GM18951 (cell line): ENCODE results near the gene PPP3R1.

Source experiments
- POLR2A ChIP-seq: IDR thresholded peaks from 4 replicates; pipeline ENCODE4 v1.6.1; 2011; ENCODE audit warnings: mild to moderate bottlenecking; ENCODE audit not compliant: insufficient read length, insufficient read depth; ENCODE audit errors: extremely low read depth
- in situ Hi-C: fragments of 300-500 bp; cut with MboI; formaldehyde crosslinking; loops from one replicate; pipeline ENCODE4 v1.12.0; 2022; ENCODE audit warnings: low sequenced_read_pairs, mixed read lengths, inconsistent platforms; ENCODE audit not compliant: unreplicated experiment

The PPP3R1 gene

DNA sequence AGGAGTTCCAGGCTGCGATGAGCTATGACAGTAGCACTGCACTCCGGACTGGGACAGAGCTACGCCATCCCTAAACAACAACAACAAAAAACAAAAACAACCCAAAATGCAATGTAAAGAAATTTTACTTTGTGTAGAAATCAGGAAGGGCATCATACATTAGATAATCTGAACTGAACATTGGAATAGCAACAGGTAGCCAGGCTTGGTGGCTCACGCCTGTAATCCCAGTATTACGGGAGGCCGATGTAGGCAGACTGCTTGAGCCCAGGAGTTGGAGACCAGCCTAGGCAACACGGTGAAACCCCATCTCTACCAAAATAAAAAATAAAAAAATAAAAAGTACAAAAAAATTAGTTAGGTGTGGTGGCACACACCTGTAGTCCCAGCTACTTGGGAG lies 96.7 kb downstream of the PPP3R1 start:
- TF ChIP-seq POLR2A = no peak
- in situ Hi-C loops = no loop called here

DNA sequence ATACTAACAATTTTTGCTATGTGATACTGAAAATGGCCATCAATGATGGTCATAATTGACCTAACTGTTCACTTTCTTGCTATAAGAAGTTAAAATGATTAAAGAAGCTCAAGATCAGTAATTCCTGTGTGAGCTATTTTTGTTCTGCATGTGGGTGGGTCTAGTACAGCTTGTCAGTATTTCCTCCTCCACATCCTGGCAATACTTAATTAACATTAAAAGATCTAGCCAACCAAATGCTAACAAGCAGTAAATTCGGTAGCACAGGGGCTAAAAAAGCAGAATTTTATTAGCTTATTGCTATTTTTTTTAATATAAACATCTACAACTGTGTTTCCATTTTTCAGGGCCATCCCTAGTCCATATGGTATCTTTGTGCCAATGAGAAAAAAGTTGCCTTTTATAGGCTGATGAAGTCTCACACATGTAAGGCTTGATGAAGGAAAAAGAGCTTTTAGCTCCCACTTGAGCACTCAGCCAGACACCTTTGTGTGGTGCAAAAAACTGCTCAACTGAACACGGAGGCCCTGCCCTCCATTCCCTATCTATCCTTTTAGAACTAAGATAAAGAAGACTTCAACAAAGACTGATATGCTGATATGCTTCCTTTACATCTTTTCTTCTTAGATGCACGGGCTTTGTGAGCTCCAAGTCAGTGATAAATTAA lies 99.5 kb downstream of the PPP3R1 start:
- in situ Hi-C loops = no loop called here
- TF ChIP-seq POLR2A = no peak

DNA sequence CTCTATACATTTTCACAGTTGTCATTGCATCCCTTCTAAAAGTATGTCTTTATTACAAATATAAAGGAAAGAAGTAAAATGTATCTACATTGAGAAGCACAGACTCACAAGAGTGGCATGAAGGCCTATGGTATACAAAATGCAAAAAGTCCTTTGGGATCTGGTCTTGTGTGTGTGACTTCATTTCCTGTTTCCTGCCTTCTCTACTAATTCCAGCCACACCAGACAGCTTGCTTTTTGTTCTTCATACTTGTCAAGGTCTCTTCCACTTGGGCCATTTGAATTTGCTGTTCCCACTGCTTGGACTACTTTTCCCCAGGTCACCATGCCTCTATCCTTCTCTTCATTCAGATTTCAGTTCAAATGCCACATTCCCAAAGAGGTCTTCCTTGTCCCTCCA lies 101.3 kb downstream of the PPP3R1 start:
- in situ Hi-C loops = no loop called here
- TF ChIP-seq POLR2A = no peak

DNA sequence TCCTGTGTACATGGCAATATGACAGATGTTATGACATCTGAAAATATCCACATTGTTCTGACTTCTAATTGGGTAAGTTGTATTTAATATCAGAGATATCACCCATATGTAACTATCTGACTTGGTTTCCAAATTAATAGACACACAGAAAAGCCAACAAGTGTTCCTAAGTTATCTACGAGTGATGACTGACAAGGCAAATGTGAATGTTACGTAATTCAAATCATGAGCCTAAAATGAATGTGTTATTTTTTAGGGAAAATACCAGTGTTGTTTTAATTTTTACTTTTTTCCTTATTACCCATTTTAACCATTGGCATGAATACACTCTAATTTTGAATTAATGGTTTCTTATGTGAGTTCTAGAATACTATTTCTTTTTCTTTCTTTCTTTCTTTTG lies 110.5 kb downstream of the PPP3R1 start:
- in situ Hi-C loops = no loop called here
- TF ChIP-seq POLR2A = no peak

DNA sequence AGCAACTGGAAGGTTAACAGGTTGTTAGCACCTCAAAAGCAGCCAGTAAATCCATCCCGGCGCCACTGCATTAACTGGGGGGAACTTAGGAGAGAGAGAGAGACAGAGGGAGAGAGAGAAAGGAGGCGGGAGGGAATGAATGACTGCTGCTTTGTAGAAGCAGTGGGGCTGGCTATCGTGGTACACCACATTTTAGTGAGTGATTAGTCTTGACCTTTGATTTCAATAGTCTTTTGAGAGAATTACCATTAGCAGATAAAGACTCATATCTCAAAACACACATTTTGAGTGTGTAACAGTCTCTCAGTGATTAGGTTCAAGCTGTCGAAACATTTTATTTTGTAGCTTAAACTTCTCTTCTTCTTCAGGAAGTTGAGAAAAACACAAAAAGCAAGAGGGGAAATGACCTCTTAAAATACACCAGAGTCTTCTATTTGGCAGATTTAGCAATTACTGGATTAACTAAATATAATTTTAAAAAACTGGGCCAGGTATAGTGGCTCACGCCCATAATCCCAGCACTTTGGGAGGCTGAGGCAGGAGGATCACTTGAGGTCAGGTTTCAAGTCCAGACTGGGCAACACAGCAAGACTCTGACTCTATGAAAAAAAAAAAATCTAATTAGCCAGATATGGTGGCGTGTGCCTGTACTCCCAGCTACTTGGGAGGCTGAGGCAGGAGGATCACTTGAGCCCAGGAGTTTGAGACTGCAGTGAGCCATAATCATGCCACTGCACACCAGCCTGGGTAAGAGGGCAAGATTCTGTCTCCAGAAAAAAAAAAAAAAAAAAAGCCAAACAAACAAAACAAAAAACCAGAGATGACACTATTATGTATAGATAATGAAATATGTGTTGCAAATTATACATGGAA lies 116.6 kb downstream of the PPP3R1 start:
- TF ChIP-seq POLR2A = no peak
- in situ Hi-C loops = no loop called here

DNA sequence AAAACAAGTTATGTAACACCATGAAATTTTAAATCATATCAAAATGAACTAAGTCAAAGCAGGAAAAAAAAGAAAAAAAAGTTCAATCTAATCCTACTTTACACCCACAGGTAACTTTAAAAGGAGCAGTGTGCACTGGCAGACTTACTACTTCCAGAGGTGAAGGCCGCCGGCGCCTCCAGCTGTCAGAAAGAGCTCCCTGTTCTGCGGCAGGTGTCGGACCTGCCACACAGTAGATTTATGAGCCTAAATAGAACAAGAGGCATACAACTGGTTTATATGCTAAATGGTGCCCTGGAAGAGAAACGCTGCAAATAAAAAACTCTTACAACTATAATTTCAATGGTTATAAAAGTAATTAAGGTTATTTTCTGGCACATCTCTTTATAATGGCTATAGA lies 117.8 kb downstream of the PPP3R1 start:
- in situ Hi-C loops = no loop called here
- TF ChIP-seq POLR2A = no peak

DNA sequence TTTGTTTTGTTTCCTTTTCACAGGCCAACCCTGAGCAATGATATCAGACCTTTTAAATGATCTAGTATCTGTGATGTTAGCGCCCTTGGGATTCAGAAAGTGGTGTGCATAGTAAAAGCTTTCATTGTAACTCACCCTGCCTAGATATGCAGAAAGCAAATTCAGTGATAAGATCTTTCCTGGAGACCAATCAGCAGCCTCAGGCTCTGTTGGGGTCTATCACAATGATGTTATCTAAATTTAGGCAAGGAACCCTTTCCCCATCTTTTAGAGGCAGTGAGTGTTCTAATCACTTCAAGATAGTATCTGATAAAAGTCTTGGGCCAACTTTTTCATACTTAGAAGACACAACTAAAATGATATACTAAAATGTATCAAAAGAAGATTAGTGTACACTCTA lies 118.2 kb downstream of the PPP3R1 start:
- in situ Hi-C loops = no loop called here
- TF ChIP-seq POLR2A = no peak
